ENCODE results near the gene LRTM2.

LRTM2 gene

DNA sequence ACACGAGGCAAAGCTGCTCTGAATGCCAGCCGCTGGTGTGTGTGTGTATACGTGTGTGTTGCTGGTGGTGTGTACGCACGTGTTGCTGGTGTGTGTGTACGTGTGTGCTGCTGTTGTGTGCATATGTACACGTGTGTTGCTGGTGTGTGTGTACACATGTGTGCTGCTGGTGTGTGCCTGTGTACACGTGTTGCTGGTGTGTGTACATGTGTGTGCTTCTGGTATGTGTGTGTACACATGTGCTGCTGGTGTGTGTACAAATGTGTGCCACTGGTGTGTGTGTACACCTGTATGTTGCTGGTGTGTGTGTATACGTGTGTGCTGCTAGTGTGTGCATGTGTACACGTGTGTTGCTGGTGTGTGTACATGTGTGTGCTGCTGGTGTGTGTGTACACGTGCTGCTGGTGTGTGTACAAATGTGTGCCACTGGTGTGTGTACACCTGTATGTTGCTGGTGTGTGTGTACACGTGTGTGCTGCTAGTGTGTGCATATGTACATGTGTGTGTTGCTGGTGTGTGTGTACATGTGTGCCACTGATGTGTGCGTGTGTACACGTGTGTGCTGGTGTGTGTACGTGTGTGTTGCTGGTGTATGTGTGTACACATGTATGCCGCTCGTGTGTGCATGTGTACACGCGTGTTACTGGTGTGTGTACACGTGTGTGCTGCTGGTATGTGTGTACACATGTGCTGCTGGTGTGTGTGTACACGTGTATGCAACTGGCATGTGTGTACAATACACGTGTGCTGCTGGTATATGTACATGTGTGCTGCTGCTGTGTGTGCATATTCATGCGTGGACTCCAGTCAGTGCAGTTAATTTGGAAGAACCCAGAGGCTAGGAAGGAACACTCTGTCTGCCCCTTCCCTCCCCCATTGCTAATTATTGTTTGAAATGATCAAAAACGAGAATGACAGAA is 50.9 kb downstream of the LRTM2 start:
- no peak for DNase-seq

DNA sequence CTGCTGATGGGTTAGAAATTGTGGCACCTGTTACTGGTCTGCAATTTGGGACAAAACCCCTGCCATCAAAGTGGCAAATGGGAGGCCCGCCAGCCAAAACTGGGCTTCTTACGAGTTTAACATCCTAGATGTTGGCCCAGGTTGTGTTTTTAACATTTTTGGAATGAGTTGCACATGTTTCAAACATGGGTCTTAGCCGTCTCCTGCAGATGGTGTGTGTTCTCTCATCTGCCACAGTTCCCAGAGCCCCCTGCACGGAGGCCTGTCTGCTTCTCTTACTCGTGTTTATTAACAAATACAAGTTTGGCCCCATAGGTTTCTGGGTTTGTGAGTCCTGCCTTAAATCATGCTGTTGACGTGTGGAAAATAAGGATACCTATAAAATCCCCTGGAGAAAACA is 51.6 kb downstream of the LRTM2 start:
- DNase-seq: no peak

DNA sequence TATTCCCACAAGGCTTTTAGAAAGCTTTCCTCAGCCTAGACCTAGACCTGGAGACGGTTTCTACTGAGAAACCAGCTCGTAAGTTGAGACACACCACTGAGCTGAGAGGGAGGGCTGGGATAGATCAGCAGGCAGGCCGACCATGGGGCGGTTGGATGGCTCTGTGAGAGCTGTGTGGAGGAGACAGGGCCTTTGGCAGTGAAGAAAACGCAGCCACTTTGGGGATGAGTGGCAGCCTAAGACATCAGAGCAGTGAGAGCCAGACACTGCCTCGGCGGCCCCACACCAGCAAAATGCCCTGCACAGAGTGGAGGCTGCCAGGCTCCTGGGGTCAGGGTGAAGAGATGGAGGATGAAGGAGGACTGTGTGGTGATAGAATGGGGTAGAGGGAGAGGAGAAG is 52.1 kb downstream of the LRTM2 start:
- DNase-seq: no peak

DNA sequence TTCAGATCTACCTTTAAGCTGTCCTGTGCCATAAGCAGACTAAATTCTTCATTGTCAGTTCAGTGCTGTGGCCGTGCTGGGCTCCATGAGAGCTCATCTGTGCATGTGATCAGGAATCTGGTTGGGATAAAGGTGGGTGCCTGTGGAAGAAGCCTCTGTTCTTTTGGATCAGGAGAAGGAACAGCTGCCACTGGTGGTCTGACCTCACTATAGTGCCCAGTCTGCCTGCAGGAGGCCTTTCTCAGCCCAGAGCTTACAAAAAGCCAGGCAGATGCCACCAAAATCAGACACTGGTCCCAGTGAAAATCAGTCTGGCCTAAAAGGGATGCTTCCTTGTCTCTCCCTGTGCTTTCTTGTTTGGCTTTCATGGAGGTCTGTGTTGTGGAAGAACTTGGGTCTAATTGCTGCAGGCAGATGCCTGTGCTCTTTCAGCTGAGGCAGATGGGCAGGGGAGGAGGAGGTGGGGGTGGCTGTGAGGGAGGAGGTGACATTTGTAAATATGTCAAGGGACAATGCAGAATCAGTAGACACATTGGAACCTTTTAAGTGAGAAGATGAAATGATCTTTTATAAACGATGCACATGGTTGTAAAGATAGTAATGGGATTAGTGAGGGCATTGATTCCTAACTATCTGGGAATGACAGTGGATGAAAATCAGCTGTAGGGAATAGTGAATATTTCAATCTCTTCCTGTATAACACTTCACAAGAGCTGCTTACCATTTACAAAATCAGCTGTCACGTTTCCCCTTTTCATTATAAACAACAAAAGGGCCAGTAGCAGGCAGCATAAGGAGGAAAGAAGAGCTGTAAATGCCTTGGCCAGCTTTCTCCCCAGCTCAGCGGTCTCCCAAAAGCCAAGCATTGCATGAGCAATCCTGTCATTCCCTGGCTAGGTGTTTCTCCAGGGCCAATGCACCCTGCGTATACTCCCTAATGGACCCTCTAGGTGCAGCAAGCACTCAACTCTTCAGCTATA is 53.5 kb downstream of the LRTM2 start:
- DNase-seq: no peak

DNA sequence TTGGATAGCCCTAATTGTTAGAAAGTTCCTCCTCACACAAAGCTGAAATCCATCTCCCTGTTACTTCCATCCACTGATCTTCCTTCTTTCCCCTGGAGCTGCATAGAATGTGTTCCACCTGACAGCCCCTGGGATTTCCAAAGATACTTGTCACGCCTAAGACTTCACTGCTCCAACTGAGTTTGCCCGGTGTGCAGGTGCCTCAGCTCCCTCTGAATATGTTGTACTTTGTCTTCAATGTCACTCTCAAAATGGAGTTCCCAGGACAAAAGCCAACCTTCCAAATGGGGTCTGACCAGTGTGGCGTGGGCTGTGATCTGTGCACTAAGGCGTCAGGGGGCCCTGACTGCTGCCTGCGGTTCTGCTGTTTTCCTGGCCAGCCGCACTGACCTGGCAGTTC is 55.2 kb downstream of the LRTM2 start:
- DNase-seq: no peak

DNA sequence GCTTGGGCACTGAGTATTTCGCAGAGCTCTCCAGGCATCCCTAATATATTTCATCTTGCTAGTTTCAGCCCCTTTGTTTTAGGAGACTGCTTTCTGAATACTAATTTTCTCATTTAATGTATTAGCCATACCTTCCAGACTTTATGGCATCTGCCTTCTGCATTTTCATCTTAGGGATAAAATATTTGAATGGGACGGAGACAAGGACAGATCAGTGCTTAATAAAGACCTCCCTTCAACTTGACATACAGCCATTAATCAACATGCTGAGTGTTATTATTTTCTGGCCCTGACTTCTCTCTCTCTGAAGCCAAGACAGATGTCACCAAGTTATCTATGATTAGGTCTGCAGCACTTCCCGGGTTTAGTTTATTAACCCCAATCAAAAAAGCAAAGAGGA is 55.7 kb downstream of the LRTM2 start:
- no peak for DNase-seq

DNA sequence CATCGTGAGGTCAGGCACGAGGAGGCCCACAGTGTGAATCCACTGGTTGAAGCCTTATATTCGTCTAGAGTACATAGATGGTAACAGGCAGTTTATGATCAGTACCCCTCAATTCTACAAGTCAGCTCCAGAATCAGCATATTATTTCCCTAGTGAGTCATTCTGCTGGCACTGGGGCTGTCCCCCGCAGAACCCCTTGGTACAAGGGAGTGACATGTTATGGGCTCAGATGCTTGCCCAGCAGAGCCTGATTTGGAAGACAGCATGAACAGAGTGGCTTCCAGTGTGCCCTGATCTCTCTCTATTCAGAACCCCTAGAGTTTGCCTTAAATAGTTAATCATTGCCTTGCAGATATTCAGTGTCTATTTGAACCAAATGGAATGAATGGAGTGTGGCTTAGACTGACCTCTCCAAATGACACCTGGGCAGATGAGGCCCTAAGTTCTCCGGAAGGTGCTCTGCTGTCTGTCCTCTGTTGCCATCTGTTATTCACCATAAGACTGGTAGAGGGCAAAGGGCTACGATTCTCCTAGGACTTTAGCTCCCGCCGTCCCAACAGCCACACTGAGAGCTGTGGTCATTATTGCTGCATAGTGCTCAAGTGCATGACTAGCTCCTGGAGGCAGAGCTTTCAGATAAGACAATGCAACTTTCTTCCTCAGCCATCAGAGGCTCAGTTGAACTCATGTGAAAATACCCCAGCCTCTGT is 57.0 kb downstream of the LRTM2 start:
- DNase-seq: no peak

DNA sequence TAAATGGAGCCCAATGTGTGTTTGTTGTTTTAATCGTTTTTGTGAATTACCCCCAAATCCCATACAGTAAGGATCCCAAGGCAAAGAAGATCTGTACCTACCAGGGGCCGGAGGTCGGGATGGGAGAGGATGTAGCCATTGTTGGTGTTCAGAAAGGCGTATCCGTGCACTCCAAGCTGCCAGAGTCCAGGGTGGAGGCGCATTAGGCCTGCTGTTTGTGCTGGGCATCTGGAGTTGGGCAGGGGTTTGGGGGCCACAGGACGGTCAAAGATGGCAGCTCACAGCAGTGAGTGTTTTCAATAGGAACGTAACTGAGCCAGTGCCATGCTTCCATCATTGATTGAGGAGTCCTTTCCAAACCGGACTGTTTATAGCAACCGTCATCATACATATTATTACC is 57.8 kb downstream of the LRTM2 start:
- DNase-seq: no peak

DNA sequence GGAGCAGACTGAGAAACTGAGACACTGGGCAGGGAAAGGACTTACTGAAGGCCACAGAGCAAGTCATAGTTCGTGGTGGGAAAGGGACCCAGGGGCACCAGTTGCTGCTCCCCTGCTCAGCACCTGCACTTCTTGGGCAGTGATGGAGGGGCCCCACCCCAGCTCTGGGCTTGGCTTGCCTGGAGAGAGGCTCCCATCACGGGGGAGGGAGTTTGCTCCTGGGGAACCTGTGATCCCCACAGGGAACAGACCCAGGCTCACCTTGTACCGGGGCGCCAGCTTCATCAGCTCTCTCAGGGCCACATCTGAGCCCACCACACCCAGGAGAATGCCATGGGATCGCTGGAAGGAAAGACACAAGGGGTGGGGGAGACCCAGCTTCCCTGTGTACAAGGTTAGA is 58.3 kb downstream of the LRTM2 start:
- no peak for DNase-seq

DNA sequence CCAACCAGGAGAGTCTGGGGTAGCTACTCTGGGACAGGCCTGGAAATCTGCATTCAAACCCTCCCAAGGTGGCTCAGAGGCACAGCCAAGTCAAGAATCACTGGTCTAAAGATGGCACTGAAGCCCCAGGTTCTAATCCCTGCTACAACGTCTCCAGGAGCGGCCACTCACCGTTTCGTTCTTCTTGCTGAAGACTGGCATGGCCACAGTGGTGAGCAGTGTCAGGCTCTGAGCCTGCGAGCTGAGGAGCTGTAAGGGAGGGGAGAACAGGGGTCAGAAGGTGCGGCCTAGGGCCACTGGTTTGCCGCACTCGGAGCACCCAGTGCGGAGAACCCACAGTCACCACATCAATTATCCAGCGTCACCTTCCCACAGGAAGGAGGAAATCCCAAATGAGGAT is 59.3 kb downstream of the LRTM2 start:
- no peak for DNase-seq

DNA sequence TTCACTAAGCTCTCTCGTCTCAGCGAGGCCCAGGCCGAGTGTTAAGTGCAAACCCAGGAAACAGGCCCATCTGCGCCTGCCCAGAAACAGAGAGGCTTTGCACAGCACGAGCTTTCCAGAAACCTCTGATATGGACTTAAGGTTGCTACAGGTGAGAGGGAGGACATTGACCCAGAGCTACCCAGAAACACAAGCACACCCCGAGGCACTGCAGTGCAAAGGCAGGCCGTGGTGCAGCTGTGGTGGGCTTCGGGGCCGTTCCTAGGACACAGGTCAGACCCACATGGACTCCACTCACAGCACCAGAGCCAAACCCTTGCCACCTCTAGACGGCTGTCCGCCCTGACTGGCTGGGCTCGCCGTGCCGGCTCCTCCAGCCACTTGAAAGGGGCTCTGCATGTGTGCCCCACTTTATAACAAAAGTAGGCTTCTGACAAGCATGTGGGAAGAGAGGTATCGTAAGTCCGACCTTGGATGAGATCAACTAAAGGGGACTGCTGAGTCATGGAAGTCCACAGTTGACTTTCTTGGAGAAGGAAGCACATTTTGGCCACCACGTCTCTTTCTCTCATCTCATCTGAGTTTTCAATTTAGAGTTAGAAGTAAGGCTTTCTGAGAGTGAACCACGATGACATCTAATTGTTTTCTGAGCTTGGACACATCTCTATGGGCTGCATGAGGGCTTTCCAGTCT is 59.9 kb downstream of the LRTM2 start:
- DNase-seq: no peak

DNA sequence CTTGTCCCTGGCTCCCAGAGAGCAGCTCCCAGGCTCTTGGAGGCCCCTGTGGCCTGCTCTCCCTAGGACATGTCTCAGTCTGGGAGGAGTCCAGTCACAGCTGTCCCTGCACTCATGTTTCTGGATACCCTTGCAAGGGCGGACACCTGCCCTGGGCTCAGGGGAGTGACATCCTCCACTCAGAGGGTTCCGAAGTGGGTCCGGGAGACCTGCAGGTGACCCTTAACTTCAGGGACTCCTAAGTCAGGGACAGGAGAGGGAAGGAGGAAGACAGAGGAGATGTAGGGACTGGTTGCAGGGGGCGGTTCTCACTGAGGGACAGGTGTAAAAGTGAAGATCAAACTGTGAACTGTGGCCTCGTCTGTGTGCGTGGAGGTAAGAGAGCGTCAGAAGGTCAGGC is 60.5 kb downstream of the LRTM2 start:
- no peak for DNase-seq

DNA sequence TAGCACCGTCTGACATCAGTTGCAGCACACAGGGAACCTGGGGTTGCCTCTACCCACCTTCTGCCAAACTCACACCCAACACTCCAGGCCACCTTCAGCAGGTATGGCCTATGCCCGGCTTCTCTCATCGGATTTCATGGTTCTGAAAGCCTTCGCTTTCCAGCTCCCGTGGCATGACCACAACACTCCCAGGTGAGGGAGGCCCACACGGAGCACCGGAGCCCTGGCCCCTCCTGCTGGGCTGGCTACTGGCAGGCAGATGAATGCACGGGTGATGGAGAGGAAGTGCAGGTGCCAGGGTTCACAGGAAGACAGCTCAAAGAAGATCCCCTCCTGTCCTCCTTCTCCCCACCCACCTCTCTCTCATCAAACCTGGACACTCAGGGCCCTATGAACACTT is 60.9 kb downstream of the LRTM2 start:
- no peak for DNase-seq

DNA sequence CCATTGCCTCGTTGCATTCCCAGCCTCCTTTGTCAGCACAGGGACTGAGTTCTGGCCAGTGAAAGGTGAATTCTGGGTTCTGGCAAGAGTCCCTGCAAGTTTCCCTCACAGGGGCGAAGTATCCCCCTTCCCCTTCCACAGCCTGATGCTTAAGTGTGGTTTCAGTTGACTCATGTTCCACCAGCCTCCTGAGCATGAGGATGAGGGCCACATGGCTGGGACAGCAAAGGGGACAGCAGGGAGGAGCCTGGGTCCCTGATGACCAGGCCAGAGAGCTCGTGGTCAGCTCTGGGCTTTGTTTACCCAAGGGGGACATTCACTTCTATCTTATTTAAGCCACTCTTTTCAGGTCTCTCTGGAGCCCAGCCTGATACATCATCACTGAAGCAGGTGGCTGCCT is 61.6 kb downstream of the LRTM2 start:
- DNase-seq: no peak

DNA sequence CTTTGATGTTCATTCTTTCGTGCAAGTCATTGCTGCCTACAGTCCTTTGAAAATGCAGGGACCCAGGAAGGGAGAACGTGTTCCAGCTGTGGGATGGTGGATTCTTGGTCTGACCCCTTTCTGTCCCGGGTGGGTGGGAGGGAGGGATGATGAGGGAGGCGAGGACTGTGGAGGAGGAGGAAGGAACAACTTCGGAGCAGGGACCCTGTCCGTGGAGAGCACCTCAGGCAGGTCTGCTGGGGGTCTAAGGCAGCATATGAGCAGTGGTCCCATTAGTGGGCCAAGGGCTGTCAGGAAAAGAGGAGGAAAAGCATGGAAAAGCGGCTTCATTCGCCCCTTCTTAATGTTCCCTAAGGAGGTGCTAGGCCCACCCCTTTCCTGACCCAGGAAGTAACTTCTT is 62.0 kb downstream of the LRTM2 start:
- no peak for DNase-seq

DNA sequence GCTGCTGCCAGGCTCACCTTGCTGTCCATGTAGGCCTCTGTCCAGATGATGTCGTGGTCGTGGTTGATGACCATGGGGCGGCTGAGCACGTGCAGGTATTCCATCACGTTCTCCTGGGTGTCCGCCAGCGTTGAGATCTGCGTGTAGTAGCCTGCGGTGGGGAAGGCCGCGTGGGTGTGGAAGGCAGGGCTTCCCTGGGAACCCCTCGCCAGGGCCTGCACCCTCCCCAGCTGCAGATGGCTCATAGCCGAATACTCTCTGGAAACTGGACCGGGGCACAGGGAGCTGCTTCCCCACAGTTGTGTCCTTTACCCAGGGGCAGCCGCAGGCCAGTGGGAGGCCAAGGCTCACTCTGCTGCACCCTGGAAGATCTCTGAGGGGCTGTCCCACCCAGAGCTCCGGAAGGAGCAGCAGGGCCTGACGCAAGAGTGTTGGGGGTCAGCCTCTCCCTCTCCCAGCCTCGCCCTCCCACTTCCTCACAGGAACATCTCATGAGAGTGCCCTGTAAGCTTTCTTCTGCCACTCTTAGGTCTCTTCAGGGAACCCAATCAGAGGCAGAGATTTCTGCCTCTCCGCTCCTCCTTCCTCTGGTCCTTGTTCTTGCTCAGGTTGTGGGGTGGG is 62.6 kb downstream of the LRTM2 start:
- no peak for DNase-seq

DNA sequence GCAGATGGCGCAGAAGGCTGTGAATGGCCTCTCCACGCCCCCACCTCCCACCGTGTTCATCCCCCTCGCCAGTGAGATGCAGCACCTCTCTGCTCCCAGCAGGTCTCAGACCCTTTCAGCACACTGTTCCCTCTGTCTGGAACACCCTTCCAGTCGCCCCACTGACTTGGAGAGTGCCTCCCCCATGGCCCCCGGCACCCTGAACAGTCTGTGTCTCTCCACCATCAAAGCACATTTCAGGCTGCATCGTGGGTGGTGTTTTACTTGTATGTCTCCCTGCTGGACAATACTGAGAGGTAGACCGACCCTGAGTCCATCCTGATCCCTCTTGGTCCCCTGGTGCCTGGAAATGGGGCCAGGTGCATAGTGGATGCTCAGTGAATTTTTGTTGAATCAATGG is 63.1 kb downstream of the LRTM2 start:
- no peak for DNase-seq

DNA sequence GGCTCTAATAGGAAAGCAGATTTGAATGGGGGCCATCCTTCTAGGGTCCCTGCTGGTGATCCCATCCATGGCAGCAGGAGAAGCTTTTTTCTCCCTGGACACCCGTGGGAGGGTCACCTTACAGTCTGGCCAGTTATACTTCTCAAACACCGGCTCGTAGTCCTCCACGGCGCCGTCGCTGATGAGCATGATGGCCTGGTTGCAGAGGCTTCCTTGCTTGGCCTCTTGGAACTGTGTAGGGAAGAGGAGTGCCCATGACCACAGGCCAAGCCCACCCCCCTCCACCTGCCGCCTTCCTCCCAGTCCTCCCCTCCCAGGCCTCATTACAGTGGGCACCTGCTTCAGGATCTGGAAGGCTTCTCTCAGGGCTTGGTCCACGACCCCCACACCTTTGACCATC is 64.3 kb downstream of the LRTM2 start:
- DNase-seq: no peak

DNA sequence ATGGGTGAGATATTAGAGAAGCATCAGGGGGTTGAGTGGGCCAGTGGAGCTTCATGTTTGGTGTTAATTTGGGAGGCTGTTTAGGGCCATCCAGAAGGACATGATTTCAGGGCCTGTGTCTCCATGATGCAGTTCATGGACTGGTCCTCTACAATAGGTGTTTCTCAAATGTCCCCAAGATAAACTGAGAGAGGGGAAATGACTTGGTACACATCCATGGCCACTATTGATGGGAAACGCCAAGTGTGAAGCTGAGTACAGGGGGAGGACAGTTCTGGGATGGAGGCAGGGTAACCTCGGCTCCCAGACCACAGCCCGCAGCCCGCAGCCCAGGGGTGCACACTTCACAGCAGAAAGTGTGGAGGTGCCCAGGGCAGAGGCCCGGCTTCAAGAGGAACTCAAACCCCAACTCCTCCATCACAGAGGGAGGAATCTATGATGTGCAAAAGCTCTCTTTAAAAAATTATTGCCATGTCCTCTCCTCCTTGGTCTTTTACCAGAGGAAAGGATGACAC is 64.8 kb downstream of the LRTM2 start:
- DNase-seq: no peak

DNA sequence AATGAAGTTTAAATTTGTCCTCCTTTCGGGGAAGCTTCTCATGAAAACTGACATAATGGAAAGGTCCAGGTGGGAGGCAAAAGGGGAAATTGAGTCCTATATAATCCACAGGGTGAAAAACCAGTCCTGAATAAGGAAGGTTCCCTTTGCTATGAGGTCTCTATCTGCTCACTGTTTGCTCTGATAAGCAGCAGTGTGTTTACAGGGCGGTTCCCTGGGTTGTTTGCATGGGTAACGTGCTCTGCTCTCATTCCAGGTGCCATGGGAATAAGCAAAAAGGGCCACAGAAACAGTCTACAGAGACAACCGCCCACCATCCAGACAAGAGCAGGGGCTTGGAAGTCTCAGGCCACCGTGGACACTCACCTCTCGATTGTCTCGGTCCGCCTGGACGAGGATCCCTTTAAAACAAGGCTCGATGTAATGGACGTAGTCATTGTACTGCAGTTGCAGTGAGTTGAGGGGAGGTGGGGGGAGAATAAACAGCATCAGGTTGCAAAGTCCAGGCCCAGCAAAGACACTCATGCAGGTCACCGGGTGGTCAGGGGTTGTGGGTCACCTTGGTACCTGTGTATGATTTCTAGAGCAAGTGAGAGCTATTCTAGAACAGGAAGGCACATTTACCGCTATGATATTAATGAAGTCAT is 65.4 kb downstream of the LRTM2 start:
- no peak for DNase-seq
